Activated CD8-positive, alpha-beta T cell treated with anti-CD3 and anti-CD28 coated beads for 36 hours (primary cell): ENCODE measurements around the gene SF3B6. TPM values are rescaled to one million over a fixed set of nuclear protein-coding genes. Genes with fewer than 3 reads are reported as not detected.

Experiments
- ATAC-seq: fragments of 200-7000 bp; cut with Tn5 transposase; one replicate; pipeline ENCODE4 v1.10.0; 2021; ENCODE audit warnings: mild to moderate bottlenecking, moderate library complexity
- CTCF ChIA-PET: fragments of 350-600 bp; sonication (Branson Sonifier 250); formaldehyde crosslinking; loops from one replicate; lab custom pipeline; 2021; ENCODE audit warnings: antibody characterized with exemption; lab: Charles Lee
- POLR2A ChIA-PET: fragments of 350-600 bp; sonication (Branson Sonifier 250); formaldehyde crosslinking; loops from one replicate; lab custom pipeline; 2021; ENCODE audit warnings: antibody characterized with exemption; lab: Charles Lee
- DNase-seq: peaks from one replicate; pipeline ENCODE4 v3.0.0-alpha.2; 2020
- H3K27ac Mint-ChIP-seq: one replicate; pipeline ENCODE4 v1.8.0; 2021; ENCODE audit warnings: mild to moderate bottlenecking, mixed read lengths
- H3K27me3 Mint-ChIP-seq: one replicate; pipeline ENCODE4 v1.8.0; 2021; ENCODE audit warnings: mixed read lengths
- H3K36me3 Mint-ChIP-seq: one replicate; pipeline ENCODE4 v1.8.0; 2021; ENCODE audit warnings: low read depth, mixed read lengths
- H3K4me1 Mint-ChIP-seq: one replicate; pipeline ENCODE4 v1.8.0; 2021; ENCODE audit warnings: low read depth, mixed read lengths
- H3K4me3 Mint-ChIP-seq: one replicate; pipeline ENCODE4 v1.8.0; 2021; ENCODE audit warnings: mild to moderate bottlenecking, moderate library complexity, mixed read lengths
- H3K9me3 Mint-ChIP-seq: one replicate; pipeline ENCODE4 v1.8.0; 2021; ENCODE audit warnings: mixed read lengths
- intact Hi-C: fragments of 100-400 bp; cut with micrococcal nuclease; formaldehyde crosslinking; loops from one replicate; pipeline ENCODE4 v1.10.0; 2022
- total RNA-seq, 2 experiments: library from RNA; stranded (reverse); gene quantifications; one replicate each; pipeline ENCODE4 v1.2.3, GENCODE V29; 2021
- TF ChIP-seq, protein P1 (sequence below): fragments of 200-600 bp; IDR thresholded peaks from one replicate; pipeline ENCODE4 v1.8.0; 2022; ENCODE audit warnings: antibody characterized with exemption, mild to moderate bottlenecking

Gene SF3B6
- total RNA-seq, 2 experiments from 2014 or later: 141 to 144 TPM

DNA sequence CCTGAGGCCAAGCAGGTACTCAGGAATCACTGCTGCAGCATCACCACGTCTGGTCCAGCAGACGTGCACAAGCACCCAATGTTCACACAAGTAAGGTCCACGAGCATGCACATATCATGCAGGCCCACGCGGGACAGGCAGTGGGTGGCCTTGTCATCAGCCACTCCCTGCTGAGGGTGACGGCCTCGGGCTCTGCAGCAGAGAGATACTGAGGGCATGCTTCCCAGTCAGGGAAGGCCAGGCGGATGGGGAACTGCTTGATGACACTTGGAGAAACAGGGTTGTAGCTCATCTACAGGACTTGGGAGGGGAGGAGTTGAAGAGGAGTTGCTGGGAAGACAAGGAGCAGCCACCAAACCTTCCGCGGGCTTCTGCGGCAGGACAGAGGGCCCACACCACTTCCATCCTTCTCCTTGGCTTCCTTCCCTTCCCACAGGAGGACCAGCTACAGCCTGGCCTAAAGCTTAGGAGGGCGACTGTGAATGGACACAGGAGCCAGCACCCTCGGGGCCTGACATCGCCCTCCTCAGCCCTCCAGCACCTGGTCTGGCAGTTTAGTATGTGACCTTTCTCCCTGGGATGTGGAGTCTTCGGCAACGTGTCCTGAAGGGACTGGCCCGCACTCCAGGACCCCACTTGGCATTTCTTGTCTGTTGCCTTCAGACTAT is 51.0 kb downstream of the SF3B6 start:
- Mint-ChIP-seq H3K9me3 (no peaks in the 10 kb centered on the region), H3K36me3 (peaks cover 25% of the 10 kb centered on the region), H3K4me3 (no peak overlapping the region), H3K4me1 (peaks cover 3% of the 10 kb centered on the region), H3K27me3 (no peaks in the 10 kb centered on the region), H3K27ac (no peak overlapping the region)
- no peak for ATAC-seq
- TF ChIP-seq, protein P1, sequence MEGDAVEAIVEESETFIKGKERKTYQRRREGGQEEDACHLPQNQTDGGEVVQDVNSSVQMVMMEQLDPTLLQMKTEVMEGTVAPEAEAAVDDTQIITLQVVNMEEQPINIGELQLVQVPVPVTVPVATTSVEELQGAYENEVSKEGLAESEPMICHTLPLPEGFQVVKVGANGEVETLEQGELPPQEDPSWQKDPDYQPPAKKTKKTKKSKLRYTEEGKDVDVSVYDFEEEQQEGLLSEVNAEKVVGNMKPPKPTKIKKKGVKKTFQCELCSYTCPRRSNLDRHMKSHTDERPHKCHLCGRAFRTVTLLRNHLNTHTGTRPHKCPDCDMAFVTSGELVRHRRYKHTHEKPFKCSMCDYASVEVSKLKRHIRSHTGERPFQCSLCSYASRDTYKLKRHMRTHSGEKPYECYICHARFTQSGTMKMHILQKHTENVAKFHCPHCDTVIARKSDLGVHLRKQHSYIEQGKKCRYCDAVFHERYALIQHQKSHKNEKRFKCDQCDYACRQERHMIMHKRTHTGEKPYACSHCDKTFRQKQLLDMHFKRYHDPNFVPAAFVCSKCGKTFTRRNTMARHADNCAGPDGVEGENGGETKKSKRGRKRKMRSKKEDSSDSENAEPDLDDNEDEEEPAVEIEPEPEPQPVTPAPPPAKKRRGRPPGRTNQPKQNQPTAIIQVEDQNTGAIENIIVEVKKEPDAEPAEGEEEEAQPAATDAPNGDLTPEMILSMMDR: no peak
- POLR2A ChIA-PET: interaction anchor here (1.4 kb wide), 1 partner anchor 22 kb away, joined by 5 read pairs; the partner anchor contains the start of gene WDCP
- intact Hi-C loops: no loop called here
- DNase-seq: no peak
- CTCF ChIA-PET: interaction anchor here (1.0 kb wide), 1 partner anchor 60 kb away, joined by 3 read pairs; the partner anchor contains the start of gene TP53I3

DNA sequence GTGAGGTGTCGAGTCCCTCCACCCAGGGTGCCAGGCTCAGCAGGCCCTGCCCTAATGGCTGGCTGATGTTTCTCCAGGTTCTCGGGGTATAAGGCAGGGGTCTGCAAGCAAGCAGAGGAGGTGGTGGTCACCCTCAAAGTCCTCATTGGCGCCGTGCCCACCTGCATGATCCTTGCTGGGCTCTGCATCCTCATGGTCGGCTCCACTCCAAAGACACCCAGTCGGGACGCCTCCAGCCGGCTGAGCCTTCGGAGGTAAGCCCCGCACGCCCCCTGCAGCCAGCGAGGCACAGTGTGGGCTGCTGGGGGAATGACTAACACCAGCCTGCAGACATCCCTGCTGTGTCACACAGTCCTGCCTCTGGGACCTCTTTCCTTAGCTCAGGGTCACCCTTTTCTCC is 52.1 kb downstream of the SF3B6 start:
- Mint-ChIP-seq H3K4me3 (no peak overlapping the region), H3K9me3 (no peaks in the 10 kb centered on the region), H3K4me1 (peaks cover 3% of the 10 kb centered on the region), H3K27me3 (no peaks in the 10 kb centered on the region), H3K27ac (no peak overlapping the region), H3K36me3 (peaks cover 14% of the 10 kb centered on the region)
- no peak for ATAC-seq
- TF ChIP-seq, protein P1: no peak
- DNase-seq: no peak
- ChIA-PET POLR2A (interaction anchor here (0.6 kb wide), 1 partner anchor 137 kb away, joined by 3 read pairs; no protein-coding TSS in a partner anchor), CTCF (interaction anchor here (2.4 kb wide), 1 partner anchor 60 kb away, joined by 9 read pairs; the partner anchor contains the start of gene TP53I3)
- intact Hi-C loops: no loop called here

DNA sequence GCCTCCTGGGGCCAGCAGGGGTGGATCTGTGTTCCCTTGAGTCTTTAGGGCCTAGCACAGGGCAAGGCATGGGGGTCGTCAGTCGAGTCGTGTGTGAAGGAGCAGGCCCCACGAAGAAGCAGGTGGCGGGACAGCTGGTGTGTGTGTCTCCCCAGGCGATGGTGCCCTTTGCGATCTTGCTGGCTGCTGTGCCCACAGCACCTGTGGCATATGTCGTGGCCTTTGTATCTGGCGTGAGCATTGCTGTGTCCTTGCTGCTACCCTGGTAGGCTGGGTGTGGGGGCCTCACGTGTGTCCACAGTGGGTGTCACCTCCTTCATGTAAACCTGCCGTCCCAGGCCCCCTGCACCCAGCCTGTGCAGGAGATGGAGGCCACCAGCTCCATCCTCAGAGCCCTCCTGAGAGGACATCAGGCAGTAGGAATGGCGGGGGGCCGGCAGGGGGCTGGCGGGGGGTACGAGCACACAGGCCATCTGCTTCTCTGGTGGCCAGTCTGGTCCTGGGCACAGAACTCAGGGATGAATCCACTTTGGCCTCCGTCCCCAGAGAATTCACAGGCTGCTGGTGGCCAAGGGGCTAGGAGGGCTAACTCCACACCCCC is 53.1 kb downstream of the SF3B6 start:
- intact Hi-C loops: no loop called here
- no peaks in the 10 kb centered on the region for H3K27me3 Mint-ChIP-seq

DNA sequence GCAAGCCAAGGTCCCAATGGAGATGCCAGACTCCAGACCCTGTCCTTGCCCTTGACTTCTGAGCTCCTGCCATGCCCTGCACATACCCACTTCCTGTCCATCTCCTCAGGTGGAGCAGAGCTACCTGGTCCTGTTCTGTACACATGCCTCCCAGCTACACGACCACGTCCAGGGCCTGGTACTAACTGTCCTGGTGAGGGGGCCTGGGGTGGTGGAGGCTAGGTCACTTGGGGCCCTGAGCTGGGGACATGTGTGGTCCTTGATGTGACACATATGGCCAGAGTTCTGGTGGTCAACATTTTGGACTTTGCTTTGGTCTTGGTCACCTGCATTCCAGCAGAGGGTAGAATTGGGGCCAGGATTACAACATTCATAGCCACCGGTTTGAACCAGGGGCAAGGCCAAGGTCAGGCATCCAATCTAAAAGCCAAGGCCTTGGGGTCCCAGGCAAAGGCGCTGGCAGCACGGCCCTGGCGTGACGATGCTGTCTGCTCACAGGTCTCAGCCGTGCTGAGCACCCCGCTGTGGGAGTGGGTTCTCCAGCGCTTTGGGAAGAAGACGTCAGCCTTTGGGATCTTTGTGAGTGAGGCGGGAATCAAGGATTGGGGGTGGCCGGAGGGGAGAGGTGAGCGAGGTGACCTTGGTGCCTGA is 53.7 kb downstream of the SF3B6 start:
- peaks cover 9% of the 10 kb centered on the region for H3K36me3 Mint-ChIP-seq
- TF ChIP-seq, protein P1: no peak
- ATAC-seq: no peak
- POLR2A ChIA-PET: no interaction called here
- no peak for DNase-seq
- no peak overlapping the region for H3K4me3 Mint-ChIP-seq
- no peak overlapping the region for H3K27ac Mint-ChIP-seq
- CTCF ChIA-PET: interaction anchor here (1.3 to 2.4 kb wide), 2 partner anchors 62 to 141 kb away, joined by 4 to 9 read pairs; partner anchors contain the start of gene TP53I3
- peaks cover 3% of the 10 kb centered on the region for H3K4me1 Mint-ChIP-seq
- H3K27me3 Mint-ChIP-seq: no peaks in the 10 kb centered on the region
- H3K9me3 Mint-ChIP-seq: no peaks in the 10 kb centered on the region
- intact Hi-C loops: no loop called here

More for the DNA sequence above, 53.1 kb downstream of the SF3B6 start:
- H3K4me1 Mint-ChIP-seq: peaks cover 3% of the 10 kb centered on the region
- TF ChIP-seq, protein P1: no peak
- ChIA-PET CTCF (interaction anchor here (2.4 kb wide), 1 partner anchor 61 kb away, joined by 9 read pairs; the partner anchor contains the start of gene TP53I3), POLR2A (interaction anchor here (0.6 kb wide), 1 partner anchor 138 kb away, joined by 3 read pairs; no protein-coding TSS in a partner anchor)
- peaks cover 9% of the 10 kb centered on the region for H3K36me3 Mint-ChIP-seq
- H3K27ac Mint-ChIP-seq: no peak overlapping the region
- H3K9me3 Mint-ChIP-seq: no peaks in the 10 kb centered on the region
- DNase-seq: no peak
- ATAC-seq: no peak
- H3K4me3 Mint-ChIP-seq: no peak overlapping the region
